Small intestine (tissue), 7 donors: ENCODE measurements around the gene BEST2. TPM values are rescaled to one million over a fixed set of nuclear protein-coding genes. Genes with fewer than 3 reads are reported as not detected.

Source experiments
- DNase-seq, 2 donors: peaks; one replicate each; pipeline versions ENCODE4 v3.0.0 to v3.0.0-alpha.2; 2013
- FAIRE-seq: peaks from 2 replicates; lab custom pipeline; 2012; peaks lifted over from hg19 to GRCh38; lab: Jason Lieb, UNC
- H3K27ac ChIP-seq, 3 donors: one replicate each; pipeline ENCODE4 v1.5.1; 2013; ENCODE audit warnings: low read length in 2 of 3, mild to moderate bottlenecking in 2 of 3, control low read depth in 1 of 3, inconsistent platforms in 1 of 3, low read depth in 1 of 3, moderate library complexity in 1 of 3
- H3K27me3 ChIP-seq, 3 donors: one replicate each; pipeline ENCODE4 v1.6.1; 2013; ENCODE audit warnings: low read length in 3 of 3, inconsistent platforms in 1 of 3; ENCODE audit not compliant: control insufficient read depth in 3 of 3, insufficient read depth in 3 of 3
- H3K36me3 ChIP-seq, 3 donors: one replicate each; pipeline ENCODE4 v1.6.1; 2013; ENCODE audit warnings: low read length in 3 of 3, inconsistent platforms in 1 of 3, low read depth in 1 of 3, mild to moderate bottlenecking in 1 of 3, moderate library complexity in 1 of 3; ENCODE audit not compliant: control insufficient read depth in 3 of 3, insufficient read depth in 2 of 3
- H3K4me1 ChIP-seq, 3 donors: one replicate each; pipeline ENCODE4 v1.6.1; 2013; ENCODE audit warnings: low read length in 2 of 3, inconsistent platforms in 1 of 3, low read depth in 1 of 3, mild to moderate bottlenecking in 1 of 3, moderate library complexity in 1 of 3; ENCODE audit not compliant: control insufficient read depth in 3 of 3, insufficient read depth in 2 of 3
- H3K4me3 ChIP-seq, 3 donors: one replicate each; pipeline ENCODE4 v1.5.1; 2013; ENCODE audit warnings: low read length in 3 of 3, control low read depth in 1 of 3, inconsistent platforms in 1 of 3, low read depth in 1 of 3, mild to moderate bottlenecking in 1 of 3, moderate library complexity in 1 of 3
- H3K9me3 ChIP-seq, 2 donors: one replicate each; pipeline ENCODE4 v1.6.1; 2013; ENCODE audit warnings: low read depth in 1 of 2, low read length in 1 of 2; ENCODE audit not compliant: control insufficient read depth in 2 of 2, insufficient read depth in 1 of 2
- WGBS, 3 donors: extraction: QIAGEN DNeasy Blood & Tissue Kit; methylation state at CpG; one replicate each; pipeline ENCODE4 v1.1.7; 2013; 5-methylcytosine and 5-hydroxymethylcytosine counted together
- polyA plus RNA-seq, 4 donors: library from polyadenylated mRNA; stranded (reverse) in 3 of 4; unstranded in 1 of 4; fragments of 200-250 nt in 3 of 4; fragments of 120-200 nt in 1 of 4; gene quantifications; one replicate each; pipeline versions ENCODE4 v1.2.1 to v1.2.3, GENCODE V29; 2013
- donor health status: healthy with polysubstance abuse.
- donor health status: control.
- donor health status: control.
- donor health status: Bipolar disorder and iron deficiency.
- donor health status: healthy.

The BEST2 gene
- polyA plus RNA-seq, 4 donors, result 0.10 to 3.4 (median 0.16) TPM; not detected in 1

- H3K4me1 ChIP-seq, result peaks cover 18 to 73% (median 19%) of the 10 kb centered on the region in 3 donors
- DNase-seq (peak in 1 of 2 donors; percentile 65), FAIRE-seq (no peak)
- no peaks in the 10 kb centered on the region for H3K9me3 ChIP-seq
- peak overlapping the region; percentile 87 to 100 (median 95) for H3K27ac ChIP-seq
- H3K27me3 ChIP-seq, result no peaks in the 10 kb centered on the region
- WGBS, 3 donors, result 51 to 53% (median 51%) methylated on average over 10 of the region's 10 CpGs
- H3K4me3 ChIP-seq, result no peak overlapping the region
- no peaks in the 10 kb centered on the region for H3K36me3 ChIP-seq
These were observed 32.8 kb downstream of the BEST2 start for GRCh38 chr19:12784394-12784870.

GRCh38 chr19:12784871-12785430, 33.4 kb downstream of the BEST2 start:
- WGBS, 3 donors, result 27 to 42% (median 36%) methylated on average over 5 of the region's 5 CpGs
- Histone ChIP-seq H3K27me3 (no peaks in the 10 kb centered on the region), H3K4me3 (no peak overlapping the region), H3K4me1 (peaks cover 18 to 72% (median 19%) of the 10 kb centered on the region in 3 donors), H3K36me3 (no peaks in the 10 kb centered on the region), H3K27ac (peak overlapping the region; percentile 87 to 100 (median 95)), H3K9me3 (no peaks in the 10 kb centered on the region)
- FAIRE-seq, result no peak
- peak in 1 of 2 donors; percentile 31 for DNase-seq

GRCh38 chr19:12785431-12786031, 33.9 kb downstream of the BEST2 start:
- H3K4me3 ChIP-seq, result no peak overlapping the region
- FAIRE-seq, result no peak
- 21 to 47% (median 28%) methylated on average over 4 of the region's 4 CpGs for WGBS, 3 donors
- no peaks in the 10 kb centered on the region for H3K36me3 ChIP-seq
- no peaks in the 10 kb centered on the region for H3K9me3 ChIP-seq
- peaks cover 18 to 75% (median 19%) of the 10 kb centered on the region in 3 donors for H3K4me1 ChIP-seq
- DNase-seq, result peak; percentile 70 to 83
- H3K27me3 ChIP-seq, result no peaks in the 10 kb centered on the region
- H3K27ac ChIP-seq, result peak overlapping the region; percentile 87 to 100 (median 95)

- Histone ChIP-seq H3K4me3 (no peak overlapping the region), H3K9me3 (no peaks in the 10 kb centered on the region), H3K27ac (peak overlapping the region; percentile 87 to 100 (median 95)), H3K36me3 (no peaks in the 10 kb centered on the region), H3K27me3 (no peaks in the 10 kb centered on the region), H3K4me1 (peaks cover 18 to 80% (median 19%) of the 10 kb centered on the region in 3 donors)
- FAIRE-seq (no peak), DNase-seq (peak; percentile 46 to 62)
- WGBS, 3 donors, result 17 to 37% (median 23%) methylated on average over 16 to 18 of the region's 18 CpGs
These were observed 34.7 kb downstream of the BEST2 start for GRCh38 chr19:12786141-12786870.

GRCh38 chr19:12786952-12787351, 35.4 kb downstream of the BEST2 start:
- FAIRE-seq, result no peak
- 82 to 93% (median 87%) methylated on average over 3 of the region's 3 CpGs for WGBS, 3 donors

GRCh38 chr19:12787458-12787857, 35.9 kb downstream of the BEST2 start:
- no peaks in the 10 kb centered on the region for H3K9me3 ChIP-seq
- H3K27me3 ChIP-seq, result no peaks in the 10 kb centered on the region
- WGBS, 3 donors, result 70 to 76% (median 74%) methylated on average over 10 of the region's 10 CpGs
- peaks cover 18 to 73% (median 19%) of the 10 kb centered on the region in 3 donors for H3K4me1 ChIP-seq
- FAIRE-seq (no peak), DNase-seq (no peak)
- H3K27ac ChIP-seq, result peak overlapping the region; percentile 35 to 100 (median 87)
- peaks cover 0 to 1% (median 0%) of the 10 kb centered on the region in 3 donors for H3K36me3 ChIP-seq
- H3K4me3 ChIP-seq, result no peak overlapping the region

More at GRCh38 chr19:12786952-12787351, 35.4 kb downstream of the BEST2 start:
- peak in 1 of 2 donors; percentile 43 for DNase-seq
- H3K27me3 ChIP-seq, result no peaks in the 10 kb centered on the region
- H3K9me3 ChIP-seq, result no peaks in the 10 kb centered on the region
- H3K27ac ChIP-seq, result peak overlapping the region; percentile 87 to 100 (median 95)
- H3K4me1 ChIP-seq, result peaks cover 18 to 76% (median 19%) of the 10 kb centered on the region in 3 donors
- H3K36me3 ChIP-seq, result no peaks in the 10 kb centered on the region
- no peak overlapping the region for H3K4me3 ChIP-seq

- Histone ChIP-seq H3K27me3 (no peaks in the 10 kb centered on the region), H3K36me3 (peaks cover 0 to 8% (median 0%) of the 10 kb centered on the region in 3 donors), H3K4me3 (peak overlapping the region in 2 of 3 donors; percentile 60), H3K27ac (peak overlapping the region; percentile 98 to 100 (median 99)), H3K9me3 (no peaks in the 10 kb centered on the region), H3K4me1 (peaks cover 14 to 70% (median 15%) of the 10 kb centered on the region in 3 donors)
- DNase-seq (no peak), FAIRE-seq (no peak)
- WGBS, 3 donors, result 17 to 34% (median 24%) methylated on average over 4 of the region's 4 CpGs
These were observed 36.6 kb downstream of the BEST2 start for GRCh38 chr19:12788042-12788681.

GRCh38 chr19:12788682-12789097, 37.1 kb downstream of the BEST2 start:
- 1 to 3% (median 3%) methylated on average over 12 of the region's 12 CpGs for WGBS, 3 donors
- no peaks in the 10 kb centered on the region for H3K9me3 ChIP-seq
- peak overlapping the region in 2 of 3 donors; percentile 60 for H3K4me3 ChIP-seq
- DNase-seq (peak; percentile 84 to 92), FAIRE-seq (no peak)
- H3K36me3 ChIP-seq, result peaks cover 0 to 8% (median 0%) of the 10 kb centered on the region in 3 donors
- peaks cover 9 to 65% (median 9%) of the 10 kb centered on the region in 3 donors for H3K4me1 ChIP-seq
- H3K27me3 ChIP-seq, result no peaks in the 10 kb centered on the region
- H3K27ac ChIP-seq, result peak overlapping the region; percentile 98 to 100 (median 99)
